ENCODE measurements around the gene LARP4B.

Gene LARP4B

DNA sequence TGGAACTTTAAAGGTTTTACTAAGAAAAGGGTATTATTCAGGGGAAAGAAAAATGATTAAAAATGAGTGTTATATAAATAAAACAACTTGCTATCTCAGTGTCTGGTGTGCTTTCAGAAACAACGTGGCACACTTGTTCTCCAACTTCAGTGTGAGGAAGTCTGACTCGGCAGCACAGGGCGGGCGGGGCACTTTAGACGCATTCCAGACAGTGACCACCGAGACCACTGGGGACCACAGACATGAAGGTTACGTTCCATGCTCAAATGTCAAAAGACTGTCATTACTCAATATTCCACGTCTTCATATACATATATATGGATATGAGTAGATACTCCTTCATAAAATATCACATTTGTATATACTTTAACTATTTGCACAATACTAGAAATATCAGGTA lies 87.0 kb downstream of the LARP4B start:
- Histone ChIP-seq H3K27ac (ENCODE audit: insufficient read depth, low read length, poor library complexity, severe bottlenecking) (no peak overlapping the region), H3K27me3 (replicated peaks; ENCODE audit: control insufficient read depth, insufficient read depth, low read length, poor library complexity, severe bottlenecking) (no peaks in the 10 kb centered on the region), H3K4me3 (ENCODE audit: insufficient read depth, low read depth, low read length, poor library complexity, severe bottlenecking) (no peak overlapping the region), H3K9me3 (ENCODE audit: control insufficient read depth, low read length) (no peaks in the 10 kb centered on the region), H3K36me3 (ENCODE audit: control insufficient read depth, insufficient read depth, low read length) (peaks cover 43% of the 10 kb centered on the region), H3K4me1 (ENCODE audit: control insufficient read depth, insufficient read depth, low read length, poor library complexity, severe bottlenecking) (no peaks in the 10 kb centered on the region)
- no peak for DNase-seq

DNA sequence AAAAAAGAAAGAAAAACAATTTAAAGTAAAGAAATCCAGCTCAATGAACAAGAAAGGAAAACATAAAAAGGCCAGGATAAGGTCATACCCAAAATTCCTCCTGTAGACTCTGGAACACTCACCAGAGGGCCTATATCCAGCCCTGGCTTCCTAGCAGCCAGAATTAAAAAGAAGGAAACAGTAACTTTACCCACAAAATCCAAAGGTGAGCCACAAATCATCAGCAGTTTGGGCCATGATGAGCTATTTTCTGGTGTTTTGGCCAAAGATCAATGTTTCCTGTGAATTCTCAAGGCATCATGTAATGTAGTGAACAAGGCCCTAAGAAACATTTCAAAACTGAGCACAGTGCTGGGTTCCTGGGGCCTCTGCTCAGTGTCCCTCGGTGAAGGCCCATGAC lies 87.8 kb downstream of the LARP4B start:
- no peaks in the 10 kb centered on the region for H3K4me1 ChIP-seq (ENCODE audit: control insufficient read depth, insufficient read depth, low read length, poor library complexity, severe bottlenecking)
- no peaks in the 10 kb centered on the region for H3K27me3 ChIP-seq (replicated peaks; ENCODE audit: control insufficient read depth, insufficient read depth, low read length, poor library complexity, severe bottlenecking)
- H3K9me3 ChIP-seq (ENCODE audit: control insufficient read depth, low read length), result no peaks in the 10 kb centered on the region
- DNase-seq, result no peak
- no peak overlapping the region for H3K27ac ChIP-seq (ENCODE audit: insufficient read depth, low read length, poor library complexity, severe bottlenecking)
- no peak overlapping the region for H3K4me3 ChIP-seq (ENCODE audit: insufficient read depth, low read depth, low read length, poor library complexity, severe bottlenecking)
- H3K36me3 ChIP-seq (ENCODE audit: control insufficient read depth, insufficient read depth, low read length), result peaks cover 51% of the 10 kb centered on the region

DNA sequence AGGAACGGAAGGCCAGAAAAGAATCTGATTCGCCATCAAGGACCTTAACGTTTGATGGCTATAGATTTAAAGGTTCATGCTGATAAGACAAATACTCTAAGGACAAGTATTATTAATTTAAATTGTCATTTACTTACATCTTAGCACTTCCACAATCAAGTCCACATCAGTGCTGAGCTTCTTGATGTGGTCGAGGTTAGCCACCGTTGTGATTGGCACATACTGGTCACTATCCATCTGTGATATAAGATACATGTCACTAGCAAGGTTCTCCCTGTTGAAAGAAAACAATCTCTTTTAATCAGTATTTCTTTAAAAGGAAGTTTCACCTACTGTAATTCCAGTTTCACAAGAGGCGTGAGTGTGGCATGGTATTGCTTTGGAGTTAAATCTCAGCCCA lies 88.7 kb downstream of the LARP4B start:
- no peaks in the 10 kb centered on the region for H3K4me1 ChIP-seq (ENCODE audit: control insufficient read depth, insufficient read depth, low read length, poor library complexity, severe bottlenecking)
- no peak overlapping the region for H3K4me3 ChIP-seq (ENCODE audit: insufficient read depth, low read depth, low read length, poor library complexity, severe bottlenecking)
- DNase-seq, result no peak
- H3K9me3 ChIP-seq (ENCODE audit: control insufficient read depth, low read length), result no peaks in the 10 kb centered on the region
- H3K27me3 ChIP-seq (replicated peaks; ENCODE audit: control insufficient read depth, insufficient read depth, low read length, poor library complexity, severe bottlenecking), result no peaks in the 10 kb centered on the region
- peaks cover 52% of the 10 kb centered on the region for H3K36me3 ChIP-seq (ENCODE audit: control insufficient read depth, insufficient read depth, low read length)
- H3K27ac ChIP-seq (ENCODE audit: insufficient read depth, low read length, poor library complexity, severe bottlenecking), result no peak overlapping the region

DNA sequence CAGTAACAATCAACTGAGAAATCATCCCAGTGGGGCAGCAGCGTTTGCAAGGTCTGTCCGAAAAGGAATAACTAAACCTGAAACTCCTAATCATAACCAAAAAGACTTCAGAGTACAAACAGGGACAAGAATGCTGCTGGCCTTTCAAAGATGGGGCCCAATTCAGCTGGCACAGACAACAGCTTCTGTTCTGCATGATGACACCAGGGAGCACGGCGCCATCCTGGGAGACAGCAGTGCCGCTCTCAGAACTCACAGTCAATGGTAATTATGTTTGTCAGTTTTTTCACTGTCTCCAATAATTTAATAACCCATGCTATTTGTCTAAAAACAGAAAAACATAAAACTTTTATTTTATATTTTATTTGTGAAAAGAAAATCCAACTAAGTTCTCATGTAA lies 90.0 kb downstream of the LARP4B start:
- no peaks in the 10 kb centered on the region for H3K27me3 ChIP-seq (replicated peaks; ENCODE audit: control insufficient read depth, insufficient read depth, low read length, poor library complexity, severe bottlenecking)
- no peak overlapping the region for H3K4me3 ChIP-seq (ENCODE audit: insufficient read depth, low read depth, low read length, poor library complexity, severe bottlenecking)
- DNase-seq, result no peak
- H3K36me3 ChIP-seq (ENCODE audit: control insufficient read depth, insufficient read depth, low read length), result peaks cover 56% of the 10 kb centered on the region
- no peak overlapping the region for H3K27ac ChIP-seq (ENCODE audit: insufficient read depth, low read length, poor library complexity, severe bottlenecking)
- no peaks in the 10 kb centered on the region for H3K9me3 ChIP-seq (ENCODE audit: control insufficient read depth, low read length)
- no peaks in the 10 kb centered on the region for H3K4me1 ChIP-seq (ENCODE audit: control insufficient read depth, insufficient read depth, low read length, poor library complexity, severe bottlenecking)

DNA sequence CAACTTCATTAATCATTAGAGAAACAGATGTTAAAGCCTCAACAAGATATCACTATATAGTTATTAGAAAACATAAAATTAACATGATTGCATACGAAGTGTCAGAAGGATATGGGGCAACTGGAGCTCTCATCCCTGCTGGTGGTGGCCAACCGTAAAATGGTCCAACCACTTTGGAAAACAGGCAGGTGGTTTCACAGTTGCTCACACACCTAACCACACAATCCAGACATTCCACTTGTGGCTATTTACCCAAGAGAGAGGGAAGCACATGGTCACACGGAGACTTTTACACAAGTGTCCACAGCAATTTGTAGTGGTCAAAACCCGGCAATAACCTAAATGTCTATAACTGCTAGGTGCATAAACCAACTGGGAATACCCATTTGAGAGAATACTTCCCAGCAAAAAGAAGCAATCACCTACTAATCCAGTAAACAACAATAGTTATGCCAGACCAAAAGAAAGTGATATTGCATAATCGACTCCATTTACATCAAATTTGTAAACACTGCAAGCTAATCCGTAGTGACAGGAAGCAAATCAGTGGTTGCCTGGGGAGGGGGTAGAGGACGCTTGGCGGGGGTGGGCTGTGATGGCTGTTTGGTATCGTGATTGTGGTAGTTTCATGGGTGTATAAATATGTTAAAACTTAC lies 91.8 kb downstream of the LARP4B start:
- no peak overlapping the region for H3K27ac ChIP-seq (ENCODE audit: insufficient read depth, low read length, poor library complexity, severe bottlenecking)
- no peaks in the 10 kb centered on the region for H3K27me3 ChIP-seq (replicated peaks; ENCODE audit: control insufficient read depth, insufficient read depth, low read length, poor library complexity, severe bottlenecking)
- H3K36me3 ChIP-seq (ENCODE audit: control insufficient read depth, insufficient read depth, low read length), result peaks cover 56% of the 10 kb centered on the region
- H3K4me3 ChIP-seq (ENCODE audit: insufficient read depth, low read depth, low read length, poor library complexity, severe bottlenecking), result no peak overlapping the region
- H3K9me3 ChIP-seq (ENCODE audit: control insufficient read depth, low read length), result no peaks in the 10 kb centered on the region
- H3K4me1 ChIP-seq (ENCODE audit: control insufficient read depth, insufficient read depth, low read length, poor library complexity, severe bottlenecking), result no peaks in the 10 kb centered on the region
- no peak for DNase-seq

DNA sequence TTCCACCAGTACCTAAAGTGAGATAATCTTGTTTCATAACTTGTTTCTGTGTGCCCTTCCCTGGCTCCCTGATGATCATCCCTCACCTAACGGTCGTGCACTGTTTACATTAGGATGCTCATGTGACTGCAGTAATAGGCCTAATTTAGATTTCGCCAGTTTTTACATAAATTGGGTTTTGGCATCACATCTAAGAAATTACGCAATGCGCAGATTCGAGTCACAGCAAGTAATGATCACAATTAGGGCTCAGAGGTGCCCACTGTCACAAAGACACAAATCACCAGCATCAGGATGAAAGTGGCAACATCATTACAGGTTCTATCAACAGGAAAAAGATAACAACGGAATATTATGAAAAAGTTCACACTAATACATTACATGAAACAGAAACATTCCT lies 94.7 kb downstream of the LARP4B start:
- DNase-seq, result no peak
- H3K27me3 ChIP-seq (replicated peaks; ENCODE audit: control insufficient read depth, insufficient read depth, low read length, poor library complexity, severe bottlenecking), result no peaks in the 10 kb centered on the region
- no peaks in the 10 kb centered on the region for H3K9me3 ChIP-seq (ENCODE audit: control insufficient read depth, low read length)
- H3K36me3 ChIP-seq (ENCODE audit: control insufficient read depth, insufficient read depth, low read length), result peaks cover 44% of the 10 kb centered on the region
- H3K27ac ChIP-seq (ENCODE audit: insufficient read depth, low read length, poor library complexity, severe bottlenecking), result no peak overlapping the region
- H3K4me3 ChIP-seq (ENCODE audit: insufficient read depth, low read depth, low read length, poor library complexity, severe bottlenecking), result no peak overlapping the region
- H3K4me1 ChIP-seq (ENCODE audit: control insufficient read depth, insufficient read depth, low read length, poor library complexity, severe bottlenecking), result no peaks in the 10 kb centered on the region

DNA sequence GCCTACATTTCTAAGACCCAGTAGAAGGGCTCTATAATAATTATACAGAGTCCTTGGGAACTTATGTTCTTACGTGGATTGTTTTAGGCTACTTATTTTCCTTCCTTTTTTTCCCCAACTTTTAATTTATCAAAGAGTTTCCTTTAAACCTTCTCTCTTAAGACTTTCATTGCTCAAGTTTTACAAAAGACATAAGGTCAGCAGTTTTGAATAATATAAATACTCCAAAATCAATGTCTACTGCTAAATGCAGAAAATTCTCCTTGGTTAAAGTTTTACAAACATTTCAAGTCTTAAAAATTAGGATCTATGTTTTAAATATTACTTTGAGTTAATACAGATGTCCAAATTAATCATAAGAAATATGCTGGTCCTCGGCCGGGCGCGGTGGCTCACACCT lies 97.0 kb downstream of the LARP4B start:
- H3K36me3 ChIP-seq (ENCODE audit: control insufficient read depth, insufficient read depth, low read length), result peaks cover 30% of the 10 kb centered on the region
- DNase-seq, result no peak
- no peaks in the 10 kb centered on the region for H3K27me3 ChIP-seq (replicated peaks; ENCODE audit: control insufficient read depth, insufficient read depth, low read length, poor library complexity, severe bottlenecking)
- no peak overlapping the region for H3K27ac ChIP-seq (ENCODE audit: insufficient read depth, low read length, poor library complexity, severe bottlenecking)
- no peaks in the 10 kb centered on the region for H3K9me3 ChIP-seq (ENCODE audit: control insufficient read depth, low read length)
- H3K4me3 ChIP-seq (ENCODE audit: insufficient read depth, low read depth, low read length, poor library complexity, severe bottlenecking), result no peak overlapping the region
- no peaks in the 10 kb centered on the region for H3K4me1 ChIP-seq (ENCODE audit: control insufficient read depth, insufficient read depth, low read length, poor library complexity, severe bottlenecking)

DNA sequence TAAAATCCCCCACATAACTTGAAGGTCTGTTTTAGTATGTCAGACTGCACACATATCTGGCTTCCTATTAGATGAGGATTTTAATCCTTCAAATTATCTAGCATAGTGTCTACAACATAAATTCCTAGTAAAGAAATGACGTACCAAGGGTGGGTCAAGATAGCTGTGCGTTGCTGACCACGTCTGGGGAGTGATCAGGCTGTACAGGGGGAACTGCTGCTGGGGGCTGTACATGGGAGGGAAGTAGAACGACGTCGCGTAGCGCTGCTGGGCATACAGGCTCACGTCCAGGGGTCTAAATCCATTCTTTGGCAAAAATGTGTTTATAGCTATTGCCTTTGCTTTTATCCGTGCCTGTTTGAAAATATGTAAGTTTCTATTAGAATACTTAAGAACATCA lies 102.3 kb downstream of the LARP4B start:
- Histone ChIP-seq H3K27ac (ENCODE audit: insufficient read depth, low read length, poor library complexity, severe bottlenecking) (no peak overlapping the region), H3K4me1 (ENCODE audit: control insufficient read depth, insufficient read depth, low read length, poor library complexity, severe bottlenecking) (no peaks in the 10 kb centered on the region), H3K27me3 (replicated peaks; ENCODE audit: control insufficient read depth, insufficient read depth, low read length, poor library complexity, severe bottlenecking) (no peaks in the 10 kb centered on the region), H3K9me3 (ENCODE audit: control insufficient read depth, low read length) (no peaks in the 10 kb centered on the region), H3K4me3 (ENCODE audit: insufficient read depth, low read depth, low read length, poor library complexity, severe bottlenecking) (no peak overlapping the region), H3K36me3 (ENCODE audit: control insufficient read depth, insufficient read depth, low read length) (peaks cover 54% of the 10 kb centered on the region)
- DNase-seq, result no peak

DNA sequence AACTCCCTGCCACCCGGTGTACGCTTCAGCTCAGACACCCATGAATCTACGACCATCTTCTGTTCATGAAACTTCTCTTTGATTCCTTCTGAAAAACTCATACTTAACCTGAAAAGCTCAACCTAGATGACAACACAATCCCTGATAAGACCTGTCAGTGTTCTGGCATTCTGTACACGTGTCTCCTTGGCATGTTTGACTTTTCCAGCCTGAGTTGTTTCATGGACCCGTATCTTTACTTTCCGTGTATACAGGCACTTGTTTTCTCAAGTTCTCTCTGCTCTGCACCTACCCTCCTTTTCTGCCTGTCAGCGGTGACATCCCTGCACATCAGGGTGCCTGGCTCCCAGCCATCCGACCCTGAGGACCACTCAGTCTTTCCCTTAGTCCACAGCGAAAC lies 103.3 kb downstream of the LARP4B start:
- Histone ChIP-seq H3K4me1 (ENCODE audit: control insufficient read depth, insufficient read depth, low read length, poor library complexity, severe bottlenecking) (peaks cover 4% of the 10 kb centered on the region), H3K27ac (ENCODE audit: insufficient read depth, low read length, poor library complexity, severe bottlenecking) (no peak overlapping the region), H3K36me3 (ENCODE audit: control insufficient read depth, insufficient read depth, low read length) (peaks cover 62% of the 10 kb centered on the region), H3K27me3 (replicated peaks; ENCODE audit: control insufficient read depth, insufficient read depth, low read length, poor library complexity, severe bottlenecking) (no peaks in the 10 kb centered on the region), H3K9me3 (ENCODE audit: control insufficient read depth, low read length) (no peaks in the 10 kb centered on the region), H3K4me3 (ENCODE audit: insufficient read depth, low read depth, low read length, poor library complexity, severe bottlenecking) (no peak overlapping the region)
- DNase-seq, result no peak

DNA sequence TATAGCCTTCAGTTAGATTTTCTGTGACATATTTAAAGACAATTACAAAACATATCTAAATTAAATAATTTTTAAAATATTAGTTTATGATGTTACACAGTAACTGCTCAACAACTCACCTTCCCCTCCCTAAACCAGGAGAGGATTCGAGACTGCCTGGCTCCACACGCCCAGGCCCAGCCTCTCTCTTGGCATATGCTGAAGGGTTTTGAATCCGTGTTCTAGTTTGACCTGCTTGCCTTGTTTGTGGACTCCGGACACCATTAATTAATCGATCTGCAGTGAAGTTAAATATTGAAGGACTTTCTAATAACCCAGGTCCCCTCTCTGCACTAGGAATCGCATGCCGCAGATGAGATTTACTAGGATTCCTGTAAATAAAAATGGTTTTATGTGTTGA lies 106.6 kb downstream of the LARP4B start:
- H3K27ac ChIP-seq (ENCODE audit: insufficient read depth, low read length, poor library complexity, severe bottlenecking), result no peak overlapping the region
- H3K4me1 ChIP-seq (ENCODE audit: control insufficient read depth, insufficient read depth, low read length, poor library complexity, severe bottlenecking), result peaks cover 4% of the 10 kb centered on the region
- H3K36me3 ChIP-seq (ENCODE audit: control insufficient read depth, insufficient read depth, low read length), result peaks cover 86% of the 10 kb centered on the region

More for the DNA sequence above, 106.6 kb downstream of the LARP4B start:
- no peaks in the 10 kb centered on the region for H3K9me3 ChIP-seq (ENCODE audit: control insufficient read depth, low read length)
- DNase-seq, result no peak
- H3K27me3 ChIP-seq (replicated peaks; ENCODE audit: control insufficient read depth, insufficient read depth, low read length, poor library complexity, severe bottlenecking), result no peaks in the 10 kb centered on the region
- H3K4me3 ChIP-seq (ENCODE audit: insufficient read depth, low read depth, low read length, poor library complexity, severe bottlenecking), result no peak overlapping the region
